BE2C (cell line): ENCODE measurements around the gene FHAD1.

Source experiments
- DNase-seq: peaks from one replicate; pipeline ENCODE4 v3.0.0-alpha.2; 2020
- H3K27me3 ChIP-seq: fragments of 250-450 bp; sonication (Bioruptor Pico); 2 replicates; pipeline ENCODE4 v1.5.1; 2020; ENCODE audit warnings: mild to moderate bottlenecking
- H3K36me3 ChIP-seq: fragments of 250-450 bp; sonication (Bioruptor Pico); 2 replicates; pipeline ENCODE4 v1.5.1; 2020; ENCODE audit warnings: mild to moderate bottlenecking
- H3K4me1 ChIP-seq: fragments of 250-450 bp; sonication (Bioruptor Pico); 2 replicates; pipeline ENCODE4 v1.5.1; 2020
- H3K4me3 ChIP-seq: 2 replicates; pipeline ENCODE4 v1.5.1; 2011; ENCODE audit warnings: low read depth, low read length
- H3K9me3 ChIP-seq: fragments of 250-450 bp; sonication (Bioruptor Pico); 2 replicates; pipeline ENCODE4 v1.5.1; 2020
- CTCF ChIP-seq: IDR thresholded peaks from 2 replicates; pipeline ENCODE4 v1.5.1; 2012; ENCODE audit warnings: mild to moderate bottlenecking, low read depth, low read length

FHAD1 gene

GRCh38 chr1:15334995-15335394 is 88.0 kb downstream of the FHAD1 start:
- no peaks in the 10 kb centered on the region for H3K9me3 ChIP-seq
- H3K4me1 ChIP-seq = no peaks in the 10 kb centered on the region
- H3K36me3 ChIP-seq = no peaks in the 10 kb centered on the region
- no peak overlapping the region for H3K4me3 ChIP-seq
- DNase-seq = no peak
- no peaks in the 10 kb centered on the region for H3K27me3 ChIP-seq
- no peak for TF ChIP-seq CTCF

- TF ChIP-seq CTCF = no peak
- H3K4me3 ChIP-seq = no peak overlapping the region
- H3K4me1 ChIP-seq = no peaks in the 10 kb centered on the region
- DNase-seq = no peak
- H3K27me3 ChIP-seq = no peaks in the 10 kb centered on the region
- no peaks in the 10 kb centered on the region for H3K36me3 ChIP-seq
- no peaks in the 10 kb centered on the region for H3K9me3 ChIP-seq
Measured at GRCh38 chr1:15336866-15337265, 89.8 kb downstream of the FHAD1 start.

GRCh38 chr1:15337656-15338402 is 90.8 kb downstream of the FHAD1 start:
- no peaks in the 10 kb centered on the region for H3K9me3 ChIP-seq
- no peak for TF ChIP-seq CTCF
- no peaks in the 10 kb centered on the region for H3K27me3 ChIP-seq
- no peak overlapping the region for H3K4me3 ChIP-seq
- H3K4me1 ChIP-seq = no peaks in the 10 kb centered on the region
- no peak for DNase-seq
- H3K36me3 ChIP-seq = no peaks in the 10 kb centered on the region

GRCh38 chr1:15339570-15339969 is 92.5 kb downstream of the FHAD1 start:
- no peak for TF ChIP-seq CTCF
- H3K9me3 ChIP-seq = no peaks in the 10 kb centered on the region
- H3K4me3 ChIP-seq = no peak overlapping the region
- DNase-seq = no peak
- H3K36me3 ChIP-seq = no peaks in the 10 kb centered on the region
- no peaks in the 10 kb centered on the region for H3K27me3 ChIP-seq
- no peaks in the 10 kb centered on the region for H3K4me1 ChIP-seq

GRCh38 chr1:15341228-15341627 is 94.2 kb downstream of the FHAD1 start:
- Histone ChIP-seq H3K9me3 (no peaks in the 10 kb centered on the region), H3K27me3 (no peaks in the 10 kb centered on the region), H3K4me3 (no peak overlapping the region), H3K36me3 (no peaks in the 10 kb centered on the region), H3K4me1 (no peaks in the 10 kb centered on the region)
- TF ChIP-seq CTCF = no peak
- no peak for DNase-seq

GRCh38 chr1:15341634-15342407 is 94.8 kb downstream of the FHAD1 start:
- Histone ChIP-seq H3K4me3 (no peak overlapping the region), H3K4me1 (no peaks in the 10 kb centered on the region), H3K36me3 (no peaks in the 10 kb centered on the region), H3K9me3 (no peaks in the 10 kb centered on the region), H3K27me3 (no peaks in the 10 kb centered on the region)
- DNase-seq = no peak
- no peak for TF ChIP-seq CTCF
